HG03342 (cell line): ENCODE data around the gene TLL1.

Source experiments
- ATAC-seq: cut with Tn5 transposase; IDR thresholded peaks from one replicate; pipeline ENCODE4 v1.9.1; 2021; ENCODE audit warnings: mild to moderate bottlenecking, moderate library complexity; ENCODE audit not compliant: unreplicated experiment

The TLL1 gene

DNA sequence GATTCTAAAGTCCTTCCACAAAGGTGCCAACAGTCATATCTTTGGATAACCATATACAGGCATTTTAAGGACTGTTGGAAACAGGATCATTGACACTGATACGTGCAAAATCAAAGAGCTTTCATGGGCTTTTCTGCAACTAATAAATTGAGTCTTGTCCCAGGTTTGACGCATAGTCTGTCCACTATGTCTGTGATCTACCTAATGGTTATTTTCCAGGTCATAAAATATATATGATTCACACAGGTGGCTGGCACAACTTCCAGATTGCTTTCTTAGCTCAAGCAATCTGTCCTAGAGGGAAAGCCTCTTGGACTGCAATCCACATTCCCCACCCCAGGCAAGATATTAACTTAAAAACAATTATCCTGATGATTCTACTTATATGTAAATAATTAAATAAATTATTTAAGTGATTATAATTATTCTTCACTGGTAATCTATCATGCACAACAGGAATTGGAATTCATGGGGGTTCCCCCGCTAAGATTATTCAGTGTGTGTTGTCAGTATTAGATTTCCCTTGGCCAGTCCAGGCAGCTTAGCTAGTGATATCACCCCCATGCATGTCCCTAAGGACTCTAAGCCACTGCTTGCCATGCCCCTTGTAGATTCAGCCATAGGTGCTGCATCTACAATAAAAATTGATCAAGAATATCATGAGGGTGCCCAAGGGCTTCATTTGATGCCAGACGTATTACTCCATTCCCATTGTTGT is 97.8 kb downstream of the TLL1 start:
- ATAC-seq: no peak

GRCh38 chr4:165971446-165971845 is 98.4 kb downstream of the TLL1 start:
- no peak for ATAC-seq

DNA sequence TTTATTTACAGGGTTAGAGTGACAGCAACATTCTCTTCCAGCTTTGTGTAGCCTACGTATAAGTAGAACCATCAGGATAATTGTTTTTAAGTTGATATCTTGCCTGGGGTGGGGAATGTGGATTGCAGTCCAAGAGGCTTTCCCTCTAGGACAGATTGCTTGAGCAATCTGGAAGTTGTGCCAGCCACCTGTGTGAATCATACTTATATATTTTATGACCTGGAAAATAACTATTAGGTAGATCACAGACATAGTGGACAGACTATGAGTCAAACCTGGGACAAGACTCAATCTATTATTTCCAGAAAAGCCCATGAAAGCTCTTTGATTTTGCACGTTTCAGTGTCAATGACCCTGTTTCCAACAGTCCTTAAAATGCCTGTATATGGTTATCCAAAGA is 98.9 kb downstream of the TLL1 start:
- no peak for ATAC-seq

DNA sequence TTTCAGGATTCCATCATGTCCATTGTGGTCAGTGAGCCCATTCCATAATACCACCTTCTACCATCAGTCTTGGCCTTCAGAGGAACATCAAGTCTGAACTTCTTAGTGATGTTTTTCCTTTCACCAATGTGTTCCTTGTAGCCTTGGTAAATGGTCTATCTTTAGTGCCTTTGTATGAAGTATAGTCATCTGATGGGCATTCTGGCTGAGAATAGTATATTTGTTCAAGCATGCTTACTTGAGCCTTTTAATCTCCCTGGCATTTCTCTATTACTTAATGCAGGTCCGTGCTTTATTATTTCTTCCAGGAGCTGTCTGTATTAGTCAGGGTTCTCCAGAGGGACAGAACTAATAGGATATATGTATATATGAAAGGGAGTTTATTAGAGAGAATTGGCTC is 99.7 kb downstream of the TLL1 start:
- ATAC-seq: no peak

- no peak for ATAC-seq
Measured at GRCh38 chr4:165982934-165983333, 109.9 kb downstream of the TLL1 start.

- no peak for ATAC-seq
Measured at GRCh38 chr4:165986956-165987698, 114.1 kb downstream of the TLL1 start.

DNA sequence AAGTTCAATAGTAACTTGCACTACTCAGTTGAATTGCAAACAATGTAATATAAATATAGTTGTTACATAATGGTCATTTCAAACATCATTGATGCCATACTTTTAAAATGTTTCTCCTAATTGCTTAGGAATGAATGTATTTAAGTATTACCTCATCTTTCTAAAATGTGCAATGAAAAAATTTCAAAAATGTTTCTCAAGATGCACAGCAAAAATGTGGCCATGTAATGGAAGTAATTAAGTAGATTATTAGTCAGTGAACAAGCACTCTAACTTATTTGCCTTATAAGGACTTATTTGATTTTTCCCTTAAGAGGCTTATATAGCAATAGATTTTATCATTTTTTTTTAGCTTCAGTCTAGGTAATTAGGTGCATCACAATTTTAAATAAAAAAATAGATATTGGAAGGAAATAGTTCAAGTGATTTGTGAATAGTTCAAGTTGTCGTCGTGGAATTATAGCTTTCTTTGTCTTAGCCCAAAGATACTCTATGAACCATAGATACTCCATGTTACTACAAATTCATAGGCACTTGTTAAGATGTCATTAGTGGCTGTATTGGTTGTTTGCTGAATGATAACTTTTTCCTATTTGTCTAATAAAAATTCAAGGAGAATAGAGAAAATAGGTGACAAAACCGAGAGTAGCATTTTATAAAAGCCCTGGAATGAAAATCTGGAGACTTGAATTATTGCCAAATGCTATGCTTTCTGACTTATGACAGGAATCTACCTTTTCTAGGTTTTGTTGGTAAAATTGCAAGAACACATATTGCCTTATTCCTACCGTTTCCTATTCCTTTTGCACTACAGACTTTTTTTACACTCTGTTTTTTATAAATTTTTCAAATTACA is 118.5 kb downstream of the TLL1 start:
- ATAC-seq: no peak

GRCh38 chr4:165992283-165992682 is 119.2 kb downstream of the TLL1 start:
- ATAC-seq: no peak

DNA sequence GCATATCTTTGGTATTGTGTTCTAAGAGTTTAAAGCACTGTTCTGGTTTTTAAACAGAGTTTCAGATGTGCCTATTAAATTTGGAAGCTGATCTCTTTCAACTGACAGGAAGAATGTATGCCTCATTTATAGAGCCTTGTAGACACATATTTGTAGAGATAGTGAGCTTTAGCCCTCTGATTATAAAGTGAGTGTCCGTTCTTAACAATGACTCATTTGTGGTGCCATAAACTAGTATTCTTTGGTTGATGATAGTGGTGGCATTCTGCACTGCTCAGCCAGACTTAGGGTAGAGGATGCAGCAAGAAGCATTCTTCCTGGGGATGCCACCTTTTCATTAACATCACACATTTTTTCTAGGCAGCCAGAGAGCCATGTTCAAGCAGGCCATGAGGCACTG is 121.7 kb downstream of the TLL1 start:
- no peak for ATAC-seq

GRCh38 chr4:166003811-166004210 is 130.8 kb downstream of the TLL1 start:
- ATAC-seq: no peak

DNA sequence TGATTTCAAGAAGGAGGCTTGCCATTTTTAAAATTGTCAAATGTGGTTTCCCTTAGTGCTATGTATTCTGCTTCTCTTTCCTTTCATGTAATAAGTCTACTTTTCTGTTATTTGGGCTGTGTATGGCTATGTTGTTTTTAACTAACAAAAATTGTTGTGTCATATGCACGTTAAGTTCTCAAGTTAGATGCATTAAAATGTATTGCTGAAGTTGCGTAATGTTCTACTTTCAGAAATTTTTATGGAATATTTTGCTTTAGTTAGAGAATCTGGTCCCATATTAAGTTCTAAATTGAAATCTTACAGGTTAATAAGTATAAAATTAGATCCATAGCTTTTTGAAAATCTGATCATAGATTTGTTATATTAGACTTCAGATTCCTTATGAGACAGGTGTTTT is 133.2 kb downstream of the TLL1 start:
- no peak for ATAC-seq

DNA sequence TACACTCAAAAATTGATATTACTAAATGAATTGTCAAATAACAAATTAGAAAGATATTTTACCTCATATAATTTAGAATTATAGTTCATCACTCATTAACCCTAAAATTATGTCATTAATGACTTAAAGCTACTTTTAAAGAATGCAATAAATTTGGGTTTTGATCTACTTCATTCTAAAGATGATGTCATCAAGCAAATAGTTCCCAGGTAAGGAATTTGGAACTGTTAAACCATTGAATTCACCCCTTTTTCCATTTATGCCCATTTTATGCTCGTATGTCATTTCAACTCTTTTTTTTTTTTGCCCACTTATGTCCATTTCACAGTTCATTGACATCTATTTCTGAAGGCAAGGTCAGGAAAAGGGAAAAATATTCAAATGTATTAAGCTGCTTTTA is 135.5 kb downstream of the TLL1 start:
- no peak for ATAC-seq

DNA sequence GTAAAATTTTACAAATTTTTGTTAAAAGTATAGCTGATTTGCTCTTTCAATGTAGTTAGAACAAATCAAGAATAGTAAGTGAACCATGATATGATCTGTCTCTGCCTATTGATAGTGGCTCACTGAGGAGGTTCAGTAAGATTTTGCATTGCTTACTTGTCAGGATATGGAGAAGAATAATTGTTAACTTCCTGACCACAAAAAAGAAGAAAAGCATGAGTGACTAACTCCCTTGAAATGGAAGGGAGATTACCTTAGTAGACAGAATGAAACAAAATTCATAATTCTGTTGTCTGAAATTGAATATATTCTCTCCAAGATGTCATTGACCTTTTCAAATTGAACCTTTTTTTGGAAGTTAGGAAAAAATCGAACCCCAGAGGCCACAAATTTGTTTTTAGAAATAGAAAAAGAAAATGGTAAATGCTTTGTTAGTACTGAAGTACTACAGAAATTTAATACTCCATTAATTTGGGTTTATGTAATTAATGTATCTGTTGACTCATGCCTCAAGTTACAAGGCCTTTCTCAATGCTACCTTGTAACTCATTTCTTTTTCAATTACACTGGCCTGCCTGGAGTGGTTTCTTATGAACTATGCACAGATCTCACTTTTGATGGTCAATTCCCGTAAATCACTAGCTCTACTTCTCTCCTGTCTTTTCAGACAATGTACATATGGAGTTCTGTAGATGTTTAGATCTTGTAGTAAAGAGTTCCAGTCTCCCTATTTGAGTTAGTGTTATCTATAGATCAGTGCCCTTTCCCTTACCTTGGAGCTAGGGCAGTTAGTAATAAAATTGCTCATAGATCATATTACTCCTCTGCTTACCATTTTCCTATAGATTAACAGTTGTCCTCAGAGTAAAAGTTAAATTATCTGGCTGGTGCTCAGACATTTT is 139.3 kb downstream of the TLL1 start:
- ATAC-seq: no peak

DNA sequence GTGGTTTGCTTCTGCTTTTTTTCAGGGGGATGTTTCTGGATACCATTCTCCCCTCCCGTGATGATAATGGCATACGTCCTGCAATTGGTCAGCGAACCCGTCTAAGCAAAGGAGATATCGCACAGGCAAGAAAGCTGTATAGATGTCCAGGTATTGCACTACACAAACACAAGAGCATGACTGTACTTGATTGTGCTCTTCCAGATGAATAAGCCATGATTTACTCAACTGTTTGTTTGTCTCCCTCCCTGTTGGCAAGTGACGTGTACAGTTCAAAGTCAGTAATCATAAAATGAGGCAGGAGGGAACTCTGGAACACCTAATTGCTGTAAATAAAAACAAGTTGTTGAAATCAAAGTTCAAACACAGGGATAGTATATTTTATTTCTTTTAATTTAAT is 141.4 kb downstream of the TLL1 start:
- no peak for ATAC-seq

DNA sequence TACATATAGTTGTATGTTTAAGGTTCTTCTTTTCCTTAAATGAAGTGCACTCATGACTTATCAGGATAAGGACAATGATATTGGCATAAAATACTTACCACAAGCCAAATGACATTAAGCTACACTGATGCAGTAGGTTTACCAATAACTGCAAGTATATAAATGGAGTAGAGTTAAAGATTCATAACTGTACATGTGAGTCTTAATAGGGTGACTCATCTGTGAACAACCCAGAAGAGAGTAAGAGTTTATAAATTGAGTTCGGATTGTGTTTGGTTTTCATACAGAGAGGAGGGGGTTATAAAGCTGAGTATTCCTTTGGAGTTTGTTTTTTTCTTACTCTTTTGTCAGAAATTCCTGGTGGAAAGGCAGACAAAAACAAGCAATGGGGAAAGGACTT is 144.8 kb downstream of the TLL1 start:
- no peak for ATAC-seq

DNA sequence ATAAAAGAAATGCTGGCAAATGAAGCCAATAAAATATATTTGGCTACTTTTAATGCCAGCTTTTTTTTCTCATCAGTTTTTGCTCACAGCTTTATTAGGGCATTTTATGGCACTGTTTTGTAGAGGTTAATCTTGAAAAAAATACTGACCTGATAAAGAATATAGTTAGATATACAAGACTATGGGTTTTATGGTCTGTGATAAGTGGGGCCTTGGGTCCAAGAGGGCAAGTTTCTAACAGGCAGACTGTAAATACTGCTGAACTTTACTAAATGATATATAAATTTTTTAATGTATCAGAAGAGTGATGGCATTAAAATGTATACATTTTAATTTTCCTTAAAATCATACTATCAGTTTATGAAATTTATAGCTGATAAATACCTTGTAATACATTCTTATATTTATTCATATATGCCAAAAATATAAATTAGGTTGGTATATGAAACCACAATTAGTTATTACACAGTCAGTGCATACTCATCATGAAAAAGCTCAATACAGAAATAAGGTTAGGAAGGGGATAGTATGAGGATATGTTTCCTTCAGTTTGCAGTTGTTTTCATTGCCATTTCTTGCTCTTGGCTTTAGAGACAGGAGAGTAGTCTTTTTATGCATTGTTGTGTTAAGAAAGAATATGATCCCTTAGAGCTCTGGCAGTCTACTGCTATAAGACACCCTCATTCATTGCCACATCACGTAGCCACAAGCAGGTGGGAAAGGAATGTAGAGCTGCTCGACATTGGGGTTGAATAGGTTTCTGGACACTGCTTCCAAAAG is 146.6 kb downstream of the TLL1 start:
- no peak for ATAC-seq

- no peak for ATAC-seq
Measured at GRCh38 chr4:166021617-166022016, 148.6 kb downstream of the TLL1 start.

- ATAC-seq: no peak
Measured at GRCh38 chr4:166034965-166035364, 161.9 kb downstream of the TLL1 start.

GRCh38 chr4:166039822-166040221 is 166.8 kb downstream of the TLL1 start:
- no peak for ATAC-seq

DNA sequence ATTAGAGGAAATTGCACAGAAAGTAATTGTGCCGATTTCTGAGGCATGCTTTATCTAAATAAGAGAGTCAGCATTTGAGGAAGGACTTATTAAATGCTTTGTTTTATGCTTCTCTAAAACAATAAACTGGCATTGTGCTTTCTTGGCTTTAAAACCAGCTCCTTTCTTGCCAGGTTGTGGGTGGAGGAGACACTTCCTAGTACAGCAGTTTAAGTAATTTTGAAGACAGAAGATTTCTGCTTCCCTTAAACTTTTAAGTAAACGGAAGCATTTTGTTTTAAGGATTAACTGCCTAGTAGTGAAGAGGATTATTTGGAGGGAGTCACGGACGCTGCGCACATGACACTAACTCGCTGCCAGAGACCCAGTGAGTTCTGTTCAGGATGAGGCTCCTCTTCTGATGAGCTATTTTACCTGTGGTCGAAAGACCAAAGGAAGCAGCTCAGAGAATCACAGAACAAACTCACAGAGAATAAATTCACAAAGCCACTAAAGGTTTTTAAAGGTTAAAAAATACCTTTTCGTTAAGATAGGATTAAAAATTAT is 169.5 kb downstream of the TLL1 start:
- no peak for ATAC-seq
